ENCODE measurements around the gene ARSG. TPM values are rescaled to one million over a fixed set of nuclear protein-coding genes. Genes with fewer than 3 reads are reported as not detected.
A peak's percentile ranks its signal among the peaks of the same experiment; 100 is the strongest.

The ARSG gene
- total and polyA plus RNA-seq, 10 of the 15 experiments (the other 5 are each of a cell fraction or from before 2014, with no cell fraction given): 2.9 to 13.5 (median 7.6) TPM

GRCh38 chr17:68457539-68458259, 166.4 kb downstream of the ARSG start (continued):
- no peak for TF ChIP-seq NRF1 (conservative IDR thresholded peaks at IDR 0.05; ENCODE audit: low read depth, low read length)
- TF ChIP-seq PBX3 (IDR thresholded peaks at IDR 0.05; ENCODE audit: insufficient replicate concordance, low read depth, low read length): no peak
- TF ChIP-seq RELA (IDR thresholded peaks at IDR 0.05; ENCODE audit: borderline replicate concordance, partially characterized antibody): no peak
- TF ChIP-seq CEBPZ (IDR thresholded peaks at IDR 0.05; ENCODE audit: low read depth, low read length): peak; percentile 43; the same call in 1 of the 2 replicates
- TF ChIP-seq SMC3 (IDR thresholded peaks at IDR 0.05; ENCODE audit: borderline replicate concordance, low read length): no peak
- no peak for TF ChIP-seq HDAC6 (IDR thresholded peaks at IDR 0.05; ENCODE audit: unreplicated experiment)
- TF ChIP-seq BACH1 (IDR thresholded peaks at IDR 0.05; ENCODE audit: borderline replicate concordance): peak; percentile 70; the same call in 1 of the 2 replicates
- peak; percentile 71 for TF ChIP-seq SMAD1 (IDR thresholded peaks at IDR 0.05; ENCODE audit: low read depth, partially characterized antibody)
- no peak for TF ChIP-seq ESRRA (IDR thresholded peaks at IDR 0.05; ENCODE audit: low read length)
- TF ChIP-seq YBX1 (IDR thresholded peaks at IDR 0.05): no peak
- TF ChIP-seq KAT2A (conservative IDR thresholded peaks at IDR 0.05; ENCODE audit: control insufficient read depth, low read depth, low read length): no peak
- no peak for TF ChIP-seq PAX8 (IDR thresholded peaks at IDR 0.05)
- TF ChIP-seq POU2F2 (IDR thresholded peaks at IDR 0.05; ENCODE audit: borderline replicate concordance, low read depth, low read length): peak; percentile 59; the same call in 2 of the 3 replicates
- no peak for TF ChIP-seq E2F8 (IDR thresholded peaks at IDR 0.05; ENCODE audit: low read depth, partially characterized antibody)
- TF ChIP-seq HSF1 (IDR thresholded peaks at IDR 0.05; ENCODE audit: low read depth, low read length): no peak
- TF ChIP-seq TCF12 (IDR thresholded peaks at IDR 0.05; ENCODE audit: low read depth, low read length): no peak
- TF ChIP-seq SP1 (IDR thresholded peaks at IDR 0.05; ENCODE audit: low read depth, low read length): peak; percentile 95
- no peak for TF ChIP-seq SREBF1 (IDR thresholded peaks at IDR 0.05; ENCODE audit: low read length)
- TF ChIP-seq ZNF207 (IDR thresholded peaks at IDR 0.05; ENCODE audit: borderline replicate concordance): no peak
- TF ChIP-seq RBBP5 (conservative IDR thresholded peaks at IDR 0.05): no peak
